Measurements from ENCODE around the gene PPFIA3. TPM values are rescaled to one million over a fixed set of nuclear protein-coding genes. Genes with fewer than 3 reads are reported as not detected.

Gene PPFIA3
- total RNA-seq, 1 experiment from 2014 or later = 4.9 TPM

GRCh38 chr19:49114630-49115363, 4.5 kb upstream of the PPFIA3 start:
- intact Hi-C loops (cut with micrococcal nuclease; ENCODE audit: unreplicated experiment) = loop anchor here (5.0 kb wide), 1 partner anchor 93 kb away; no protein-coding TSS in a partner anchor
- H3K4me3 Mint-ChIP-seq (ENCODE audit: low read depth, unreplicated experiment) = peak overlapping the region; percentile 74
- BruUV-seq (replicated peaks) = no TSS peak
- H3K4me1 Mint-ChIP-seq (ENCODE audit: low read depth, unreplicated experiment) = peaks cover 36% of the 10 kb centered on the region
- peaks cover 5% of the 10 kb centered on the region for H3K27me3 Mint-ChIP-seq (ENCODE audit: unreplicated experiment)
- CTCF ChIA-PET = interaction anchor here (0.9 to 2.2 kb wide), 7 partner anchors 13 to 122 kb away, joined by 5 to 27 read pairs (median 9); partner anchors contain the start of genes GYS1 and RUVBL2
- no peak for TF ChIP-seq CTCF (IDR thresholded peaks at IDR 0.05; ENCODE audit: unreplicated experiment)
- no peak overlapping the region for H3K27ac Mint-ChIP-seq (ENCODE audit: unreplicated experiment)
- no peaks in the 10 kb centered on the region for H3K9me3 Mint-ChIP-seq (ENCODE audit: low read depth, unreplicated experiment)
- peak; percentile 50 for DNase-seq
- peaks cover 43% of the 10 kb centered on the region for H3K36me3 Mint-ChIP-seq (ENCODE audit: insufficient read depth, unreplicated experiment)

DNA sequence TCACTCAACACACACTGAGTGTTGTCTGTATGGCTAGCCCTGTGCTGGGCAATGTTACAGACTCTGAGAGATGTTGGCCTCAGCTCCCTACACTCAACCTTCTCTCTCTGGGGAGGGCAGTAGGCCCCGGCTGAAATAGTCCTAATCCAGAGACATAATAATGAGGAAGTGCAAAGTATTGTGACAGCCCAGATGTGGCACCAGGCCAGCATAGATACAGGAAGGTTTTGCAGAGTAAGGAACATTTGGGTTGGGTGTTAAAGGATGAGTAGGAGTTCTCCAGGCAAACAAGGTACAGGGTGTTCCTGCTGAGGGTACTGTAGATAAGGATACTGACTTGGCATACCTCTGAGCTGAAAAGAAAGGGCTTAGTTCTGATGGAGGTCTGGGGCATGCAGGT, 2.8 kb upstream of the PPFIA3 start:
- Mint-ChIP-seq H3K4me3 (ENCODE audit: low read depth, unreplicated experiment) (peak overlapping the region; percentile 93), H3K4me1 (ENCODE audit: low read depth, unreplicated experiment) (peaks cover 43% of the 10 kb centered on the region), H3K36me3 (ENCODE audit: insufficient read depth, unreplicated experiment) (peaks cover 52% of the 10 kb centered on the region), H3K27me3 (ENCODE audit: unreplicated experiment) (peaks cover 22% of the 10 kb centered on the region), H3K27ac (ENCODE audit: unreplicated experiment) (no peak overlapping the region), H3K9me3 (ENCODE audit: low read depth, unreplicated experiment) (no peaks in the 10 kb centered on the region)
- CTCF ChIA-PET = interaction anchor here (0.6 kb wide), 1 partner anchor 45 kb away, joined by 5 read pairs; no protein-coding TSS in a partner anchor
- no peak for TF ChIP-seq CTCF (IDR thresholded peaks at IDR 0.05; ENCODE audit: unreplicated experiment)
- BruUV-seq (replicated peaks) = no TSS peak
- DNase-seq = no peak
- intact Hi-C loops (cut with micrococcal nuclease; ENCODE audit: unreplicated experiment) = loop anchor here (5.0 kb wide), 1 partner anchor 91 kb away; no protein-coding TSS in a partner anchor

- Mint-ChIP-seq H3K36me3 (ENCODE audit: insufficient read depth, unreplicated experiment) (peaks cover 52% of the 10 kb centered on the region), H3K9me3 (ENCODE audit: low read depth, unreplicated experiment) (no peaks in the 10 kb centered on the region), H3K27me3 (ENCODE audit: unreplicated experiment) (peaks cover 36% of the 10 kb centered on the region), H3K27ac (ENCODE audit: unreplicated experiment) (peak overlapping the region; percentile 56), H3K4me1 (ENCODE audit: low read depth, unreplicated experiment) (peaks cover 43% of the 10 kb centered on the region), H3K4me3 (ENCODE audit: low read depth, unreplicated experiment) (peak overlapping the region; percentile 93)
- DNase-seq = no peak
- intact Hi-C loops (cut with micrococcal nuclease; ENCODE audit: unreplicated experiment) = loop anchor here (5.0 kb wide), 1 partner anchor 89 kb away; no protein-coding TSS in a partner anchor
- CTCF ChIA-PET = interaction anchor here (0.6 to 1.4 kb wide), 3 partner anchors 10 to 81 kb away, joined by 3 to 9 read pairs (median 7); no protein-coding TSS in a partner anchor
- TF ChIP-seq CTCF (IDR thresholded peaks at IDR 0.05; ENCODE audit: unreplicated experiment) = no peak
- BruUV-seq (replicated peaks) = no TSS peak
Measured at GRCh38 chr19:49117677-49118564, 1.4 kb upstream of the PPFIA3 start.
